ENCODE measurements around the gene COL6A1.

Gene COL6A1

DNA sequence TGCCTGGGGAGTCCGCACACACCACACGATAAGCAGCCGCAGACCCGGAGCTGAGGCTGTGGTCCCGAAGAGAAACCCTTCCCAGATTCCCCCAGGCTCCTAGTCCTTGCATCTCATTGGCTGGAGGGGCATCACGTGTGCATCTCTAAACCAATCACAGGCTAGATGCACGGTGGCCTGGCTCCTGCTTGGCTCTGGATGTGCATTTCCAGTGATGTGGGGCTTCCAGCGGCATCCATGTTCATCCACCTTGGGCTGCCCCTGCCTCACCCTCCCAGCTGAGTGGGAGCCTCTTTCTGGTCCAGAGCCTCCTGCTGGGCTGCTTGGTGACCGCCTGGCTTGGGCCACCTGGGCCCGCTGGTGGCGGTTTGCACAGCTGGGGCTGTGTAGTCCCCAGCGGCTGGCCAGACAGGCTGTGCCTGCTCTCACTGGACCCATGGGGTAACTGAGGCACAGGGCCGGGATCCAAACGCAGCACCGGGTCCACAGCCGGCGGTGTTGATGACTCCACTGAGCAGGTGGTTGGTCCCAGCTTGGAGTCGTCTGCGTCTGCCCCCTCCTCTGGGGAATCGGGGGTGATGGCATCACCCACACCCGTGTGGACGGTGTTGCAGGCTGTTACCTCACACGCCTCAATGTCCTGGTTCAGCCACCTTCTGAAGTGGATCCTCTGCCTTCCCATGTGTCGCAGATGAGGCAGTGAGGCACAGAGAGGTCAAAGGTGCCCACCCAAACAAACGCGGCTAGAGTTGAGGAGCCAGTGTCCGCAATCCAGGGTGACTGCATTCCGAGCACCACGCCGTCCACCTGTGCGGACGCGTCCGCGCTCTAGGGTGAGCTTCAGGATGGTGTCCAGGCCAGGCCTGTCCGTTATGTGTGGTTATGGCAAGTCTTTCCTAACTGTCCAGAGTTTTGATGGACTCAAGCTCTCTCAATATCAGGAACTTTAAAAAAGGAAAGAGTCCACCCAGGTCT, 41.3 kb downstream of the COL6A1 start:
- no peak overlapping the region for H3K4me3 ChIP-seq (replicated peaks; ENCODE audit: insufficient read depth, low read length)
- DNase-seq (ENCODE audit: low read depth in 1 of 2, low spot score in 1 of 2) = no peak
- no peak overlapping the region for H3K27ac ChIP-seq (replicated peaks)
- H3K27me3 ChIP-seq (ENCODE audit: insufficient read depth, poor library complexity, severe bottlenecking) = peaks cover 3% of the 10 kb centered on the region
- TF ChIP-seq, protein P1, sequence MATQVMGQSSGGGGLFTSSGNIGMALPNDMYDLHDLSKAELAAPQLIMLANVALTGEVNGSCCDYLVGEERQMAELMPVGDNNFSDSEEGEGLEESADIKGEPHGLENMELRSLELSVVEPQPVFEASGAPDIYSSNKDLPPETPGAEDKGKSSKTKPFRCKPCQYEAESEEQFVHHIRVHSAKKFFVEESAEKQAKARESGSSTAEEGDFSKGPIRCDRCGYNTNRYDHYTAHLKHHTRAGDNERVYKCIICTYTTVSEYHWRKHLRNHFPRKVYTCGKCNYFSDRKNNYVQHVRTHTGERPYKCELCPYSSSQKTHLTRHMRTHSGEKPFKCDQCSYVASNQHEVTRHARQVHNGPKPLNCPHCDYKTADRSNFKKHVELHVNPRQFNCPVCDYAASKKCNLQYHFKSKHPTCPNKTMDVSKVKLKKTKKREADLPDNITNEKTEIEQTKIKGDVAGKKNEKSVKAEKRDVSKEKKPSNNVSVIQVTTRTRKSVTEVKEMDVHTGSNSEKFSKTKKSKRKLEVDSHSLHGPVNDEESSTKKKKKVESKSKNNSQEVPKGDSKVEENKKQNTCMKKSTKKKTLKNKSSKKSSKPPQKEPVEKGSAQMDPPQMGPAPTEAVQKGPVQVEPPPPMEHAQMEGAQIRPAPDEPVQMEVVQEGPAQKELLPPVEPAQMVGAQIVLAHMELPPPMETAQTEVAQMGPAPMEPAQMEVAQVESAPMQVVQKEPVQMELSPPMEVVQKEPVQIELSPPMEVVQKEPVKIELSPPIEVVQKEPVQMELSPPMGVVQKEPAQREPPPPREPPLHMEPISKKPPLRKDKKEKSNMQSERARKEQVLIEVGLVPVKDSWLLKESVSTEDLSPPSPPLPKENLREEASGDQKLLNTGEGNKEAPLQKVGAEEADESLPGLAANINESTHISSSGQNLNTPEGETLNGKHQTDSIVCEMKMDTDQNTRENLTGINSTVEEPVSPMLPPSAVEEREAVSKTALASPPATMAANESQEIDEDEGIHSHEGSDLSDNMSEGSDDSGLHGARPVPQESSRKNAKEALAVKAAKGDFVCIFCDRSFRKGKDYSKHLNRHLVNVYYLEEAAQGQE (IDR thresholded peaks at IDR 0.05; ENCODE audit: insufficient replicate concordance, low read depth) = no peak
- TF ChIP-seq GABPA (IDR thresholded peaks at IDR 0.05; ENCODE audit: low read depth) (no peak), POLR2AphosphoS5 (IDR thresholded peaks at IDR 0.05; ENCODE audit: low read depth) (no peak)
- TF ChIP-seq, protein P2, sequence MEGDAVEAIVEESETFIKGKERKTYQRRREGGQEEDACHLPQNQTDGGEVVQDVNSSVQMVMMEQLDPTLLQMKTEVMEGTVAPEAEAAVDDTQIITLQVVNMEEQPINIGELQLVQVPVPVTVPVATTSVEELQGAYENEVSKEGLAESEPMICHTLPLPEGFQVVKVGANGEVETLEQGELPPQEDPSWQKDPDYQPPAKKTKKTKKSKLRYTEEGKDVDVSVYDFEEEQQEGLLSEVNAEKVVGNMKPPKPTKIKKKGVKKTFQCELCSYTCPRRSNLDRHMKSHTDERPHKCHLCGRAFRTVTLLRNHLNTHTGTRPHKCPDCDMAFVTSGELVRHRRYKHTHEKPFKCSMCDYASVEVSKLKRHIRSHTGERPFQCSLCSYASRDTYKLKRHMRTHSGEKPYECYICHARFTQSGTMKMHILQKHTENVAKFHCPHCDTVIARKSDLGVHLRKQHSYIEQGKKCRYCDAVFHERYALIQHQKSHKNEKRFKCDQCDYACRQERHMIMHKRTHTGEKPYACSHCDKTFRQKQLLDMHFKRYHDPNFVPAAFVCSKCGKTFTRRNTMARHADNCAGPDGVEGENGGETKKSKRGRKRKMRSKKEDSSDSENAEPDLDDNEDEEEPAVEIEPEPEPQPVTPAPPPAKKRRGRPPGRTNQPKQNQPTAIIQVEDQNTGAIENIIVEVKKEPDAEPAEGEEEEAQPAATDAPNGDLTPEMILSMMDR (IDR thresholded peaks at IDR 0.05; ENCODE audit: insufficient read depth, low read length) = no peak

DNA sequence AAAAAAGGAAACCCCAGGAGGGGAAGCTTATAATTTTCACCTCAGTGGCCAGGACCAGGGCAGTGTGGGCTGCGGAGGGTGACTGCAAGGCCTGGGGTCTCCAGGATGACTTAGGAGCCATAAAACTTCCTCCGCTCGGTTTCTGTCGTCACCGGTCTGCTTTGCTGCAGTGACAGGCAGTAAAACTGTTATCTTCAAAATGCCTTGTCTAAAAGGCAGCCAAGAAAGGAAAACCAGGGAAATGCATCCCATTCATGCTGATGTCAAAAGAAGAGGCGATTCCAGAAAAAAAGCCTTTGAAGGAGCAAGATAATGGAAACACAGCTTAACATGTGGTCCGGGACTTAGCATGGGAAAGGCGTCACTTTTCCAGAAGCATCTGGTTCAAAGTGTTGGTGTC, 42.0 kb downstream of the COL6A1 start:
- no peak for TF ChIP-seq GABPA (IDR thresholded peaks at IDR 0.05; ENCODE audit: low read depth)
- TF ChIP-seq, protein P1 (IDR thresholded peaks at IDR 0.05; ENCODE audit: insufficient replicate concordance, low read depth) = no peak
- TF ChIP-seq, protein P2 (IDR thresholded peaks at IDR 0.05; ENCODE audit: insufficient read depth, low read length) = no peak
- no peak for TF ChIP-seq POLR2AphosphoS5 (IDR thresholded peaks at IDR 0.05; ENCODE audit: low read depth)
- no peak for TF ChIP-seq SPI1 (IDR thresholded peaks at IDR 0.05; ENCODE audit: borderline replicate concordance, low read depth)
- Histone ChIP-seq H3K27ac (replicated peaks) (no peak overlapping the region), H3K4me3 (replicated peaks; ENCODE audit: insufficient read depth, low read length) (no peak overlapping the region), H3K27me3 (ENCODE audit: insufficient read depth, poor library complexity, severe bottlenecking) (peaks cover 3% of the 10 kb centered on the region)
- DNase-seq (ENCODE audit: low read depth in 1 of 2, low spot score in 1 of 2) = no peak

DNA sequence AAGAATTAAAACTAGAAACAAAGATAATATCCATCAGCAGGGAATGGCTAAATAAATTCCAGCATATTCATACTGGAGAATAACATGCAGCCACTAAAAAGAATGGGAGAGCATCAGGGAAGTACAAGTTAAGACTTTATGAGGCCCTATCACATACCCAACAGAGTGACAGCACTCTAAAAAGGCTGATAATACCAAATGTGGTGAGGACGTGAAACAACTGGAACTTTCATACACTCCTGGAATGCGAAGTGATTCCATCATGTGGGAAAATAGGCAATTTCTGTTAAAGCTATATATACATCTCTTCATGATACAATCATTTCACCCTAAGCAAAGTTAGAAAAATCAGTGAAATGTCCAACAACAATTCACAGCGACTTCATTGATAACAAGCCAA, 42.6 kb downstream of the COL6A1 start:
- TF ChIP-seq, protein P2 (IDR thresholded peaks at IDR 0.05; ENCODE audit: insufficient read depth, low read length) = no peak
- no peak for TF ChIP-seq GABPA (IDR thresholded peaks at IDR 0.05; ENCODE audit: low read depth)
- no peak for TF ChIP-seq SPI1 (IDR thresholded peaks at IDR 0.05; ENCODE audit: borderline replicate concordance, low read depth)
- no peak for TF ChIP-seq POLR2AphosphoS5 (IDR thresholded peaks at IDR 0.05; ENCODE audit: low read depth)
- TF ChIP-seq, protein P1 (IDR thresholded peaks at IDR 0.05; ENCODE audit: insufficient replicate concordance, low read depth) = no peak
- DNase-seq (ENCODE audit: low read depth in 1 of 2, low spot score in 1 of 2) = no peak
- no peak overlapping the region for H3K4me3 ChIP-seq (replicated peaks; ENCODE audit: insufficient read depth, low read length)
- H3K27me3 ChIP-seq (ENCODE audit: insufficient read depth, poor library complexity, severe bottlenecking) = peaks cover 3% of the 10 kb centered on the region
- H3K27ac ChIP-seq (replicated peaks) = no peak overlapping the region
